ENCODE data around the gene IKZF5. TPM values are rescaled to one million over a fixed set of nuclear protein-coding genes. Genes with fewer than 3 reads are reported as not detected.

IKZF5 gene
- total and polyA plus RNA-seq, 2 experiments from 2014 or later = 6.9 to 10.5 TPM

GRCh38 chr10:122999347-122999746 lies 9.2 kb downstream of the IKZF5 start:
- no peak overlapping the region for H3K4me2 ChIP-seq
- ATAC-seq (no peak), DNase-seq (ENCODE audit: low spot score) (no peak)
- no peaks in the 10 kb centered on the region for H3K4me1 ChIP-seq (ENCODE audit: insufficient read depth)
- no peak overlapping the region for H3K27ac Mint-ChIP-seq
- peaks cover 16% of the 10 kb centered on the region; the same call in 2 of the 3 replicates for H3K36me3 Mint-ChIP-seq (ENCODE audit: low read depth)
- no peak overlapping the region for H2AFZ ChIP-seq
- peaks cover 28% of the 10 kb centered on the region for H4K20me1 ChIP-seq (replicated peaks; ENCODE audit: insufficient read depth)
- H3K36me3 ChIP-seq (ENCODE audit: insufficient read depth) = no peaks in the 10 kb centered on the region
- H3K4me3 ChIP-seq = no peak overlapping the region
- H3K27me3 ChIP-seq (ENCODE audit: insufficient read depth) = no peaks in the 10 kb centered on the region
- no peaks in the 10 kb centered on the region for H3K27me3 Mint-ChIP-seq (ENCODE audit: insufficient read depth, low read depth, poor library complexity)
- no peak overlapping the region for H3K4me3 Mint-ChIP-seq
- peaks cover 55% of the 10 kb centered on the region for H3K79me2 ChIP-seq (replicated peaks; ENCODE audit: insufficient read depth)
- H3K4me1 Mint-ChIP-seq = peaks cover 9% of the 10 kb centered on the region; the same call in 2 of the 3 replicates
- TF ChIP-seq EZH2phosphoT487 (IDR thresholded peaks at IDR 0.05; ENCODE audit: unreplicated experiment) = no peak
- TF ChIP-seq, protein P1, sequence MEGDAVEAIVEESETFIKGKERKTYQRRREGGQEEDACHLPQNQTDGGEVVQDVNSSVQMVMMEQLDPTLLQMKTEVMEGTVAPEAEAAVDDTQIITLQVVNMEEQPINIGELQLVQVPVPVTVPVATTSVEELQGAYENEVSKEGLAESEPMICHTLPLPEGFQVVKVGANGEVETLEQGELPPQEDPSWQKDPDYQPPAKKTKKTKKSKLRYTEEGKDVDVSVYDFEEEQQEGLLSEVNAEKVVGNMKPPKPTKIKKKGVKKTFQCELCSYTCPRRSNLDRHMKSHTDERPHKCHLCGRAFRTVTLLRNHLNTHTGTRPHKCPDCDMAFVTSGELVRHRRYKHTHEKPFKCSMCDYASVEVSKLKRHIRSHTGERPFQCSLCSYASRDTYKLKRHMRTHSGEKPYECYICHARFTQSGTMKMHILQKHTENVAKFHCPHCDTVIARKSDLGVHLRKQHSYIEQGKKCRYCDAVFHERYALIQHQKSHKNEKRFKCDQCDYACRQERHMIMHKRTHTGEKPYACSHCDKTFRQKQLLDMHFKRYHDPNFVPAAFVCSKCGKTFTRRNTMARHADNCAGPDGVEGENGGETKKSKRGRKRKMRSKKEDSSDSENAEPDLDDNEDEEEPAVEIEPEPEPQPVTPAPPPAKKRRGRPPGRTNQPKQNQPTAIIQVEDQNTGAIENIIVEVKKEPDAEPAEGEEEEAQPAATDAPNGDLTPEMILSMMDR (conservative IDR thresholded peaks at IDR 0.05; ENCODE audit: low read depth in 2 of 2) = no peak
- no peak for TF ChIP-seq POLR2AphosphoS5 (IDR thresholded peaks at IDR 0.05; ENCODE audit: low read depth)
- TF ChIP-seq, protein P2, sequence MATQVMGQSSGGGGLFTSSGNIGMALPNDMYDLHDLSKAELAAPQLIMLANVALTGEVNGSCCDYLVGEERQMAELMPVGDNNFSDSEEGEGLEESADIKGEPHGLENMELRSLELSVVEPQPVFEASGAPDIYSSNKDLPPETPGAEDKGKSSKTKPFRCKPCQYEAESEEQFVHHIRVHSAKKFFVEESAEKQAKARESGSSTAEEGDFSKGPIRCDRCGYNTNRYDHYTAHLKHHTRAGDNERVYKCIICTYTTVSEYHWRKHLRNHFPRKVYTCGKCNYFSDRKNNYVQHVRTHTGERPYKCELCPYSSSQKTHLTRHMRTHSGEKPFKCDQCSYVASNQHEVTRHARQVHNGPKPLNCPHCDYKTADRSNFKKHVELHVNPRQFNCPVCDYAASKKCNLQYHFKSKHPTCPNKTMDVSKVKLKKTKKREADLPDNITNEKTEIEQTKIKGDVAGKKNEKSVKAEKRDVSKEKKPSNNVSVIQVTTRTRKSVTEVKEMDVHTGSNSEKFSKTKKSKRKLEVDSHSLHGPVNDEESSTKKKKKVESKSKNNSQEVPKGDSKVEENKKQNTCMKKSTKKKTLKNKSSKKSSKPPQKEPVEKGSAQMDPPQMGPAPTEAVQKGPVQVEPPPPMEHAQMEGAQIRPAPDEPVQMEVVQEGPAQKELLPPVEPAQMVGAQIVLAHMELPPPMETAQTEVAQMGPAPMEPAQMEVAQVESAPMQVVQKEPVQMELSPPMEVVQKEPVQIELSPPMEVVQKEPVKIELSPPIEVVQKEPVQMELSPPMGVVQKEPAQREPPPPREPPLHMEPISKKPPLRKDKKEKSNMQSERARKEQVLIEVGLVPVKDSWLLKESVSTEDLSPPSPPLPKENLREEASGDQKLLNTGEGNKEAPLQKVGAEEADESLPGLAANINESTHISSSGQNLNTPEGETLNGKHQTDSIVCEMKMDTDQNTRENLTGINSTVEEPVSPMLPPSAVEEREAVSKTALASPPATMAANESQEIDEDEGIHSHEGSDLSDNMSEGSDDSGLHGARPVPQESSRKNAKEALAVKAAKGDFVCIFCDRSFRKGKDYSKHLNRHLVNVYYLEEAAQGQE (IDR thresholded peaks at IDR 0.05; ENCODE audit: unreplicated experiment) = no peak
- TF ChIP-seq STAT1 (IDR thresholded peaks at IDR 0.05; ENCODE audit: unreplicated experiment) = no peak
- no peak for TF ChIP-seq ZNF331 (CRISPR knock-in tag; IDR thresholded peaks at IDR 0.05; ENCODE audit: low read depth)
- no peak for TF ChIP-seq EZH2 (IDR thresholded peaks at IDR 0.05; ENCODE audit: low read depth, unreplicated experiment)
- TF ChIP-seq ZNF114 (CRISPR knock-in tag; IDR thresholded peaks at IDR 0.05) = no peak
- TF ChIP-seq JUNB (IDR thresholded peaks at IDR 0.05; ENCODE audit: unreplicated experiment) = no peak
- no peak for TF ChIP-seq CREB1 (CRISPR knock-in tag; IDR thresholded peaks at IDR 0.05; ENCODE audit: low read depth)
- TF ChIP-seq NANOG (IDR thresholded peaks at IDR 0.05; ENCODE audit: borderline replicate concordance) = no peak
- TF ChIP-seq ETS1 (IDR thresholded peaks at IDR 0.05) = no peak
- no peak for TF ChIP-seq ZNF462 (CRISPR knock-in tag; IDR thresholded peaks at IDR 0.05)
- no peaks in the 10 kb centered on the region for H3K9me3 Mint-ChIP-seq
- H3K27ac ChIP-seq (ENCODE audit: low read depth) = no peak overlapping the region
- no peaks in the 10 kb centered on the region for H3K9me2 ChIP-seq (ENCODE audit: insufficient read depth)
- H3F3A ChIP-seq (replicated peaks; ENCODE audit: low read depth) = no peaks in the 10 kb centered on the region

Data from GM23338 (cell line).